ENCODE results near the gene CEACAM16. TPM values are rescaled to one million over a fixed set of nuclear protein-coding genes. Genes with fewer than 3 reads are reported as not detected.

CEACAM16 gene
- polyA plus RNA-seq, 1 donor from 2014 or later: not detected

- Histone ChIP-seq H3K9me2 (ENCODE audit: insufficient read depth, low read length) (no peaks in the 10 kb centered on the region), H3K27ac (ENCODE audit: low read length) (no peak overlapping the region), H4K20me1 (ENCODE audit: insufficient read depth) (no peaks in the 10 kb centered on the region), H3K9ac (ENCODE audit: low read length) (peak overlapping the region; percentile 58), H2AFZ (ENCODE audit: low read depth, low read length) (no peak overlapping the region), H3F3A (ENCODE audit: insufficient read depth, low read length, poor library complexity, severe bottlenecking) (no peaks in the 10 kb centered on the region), H3K36me3 (ENCODE audit: insufficient read depth, low read length) (no peaks in the 10 kb centered on the region), H3K27me3 (ENCODE audit: insufficient read depth, low read depth, low read length) (peaks cover 50% of the 10 kb centered on the region), H3K79me2 (replicated peaks; ENCODE audit: insufficient read depth, low read length) (no peaks in the 10 kb centered on the region), H3K4me2 (ENCODE audit: low read length) (no peak overlapping the region), H3K9me3 (ENCODE audit: low read length) (no peaks in the 10 kb centered on the region), H3K4me3 (ENCODE audit: low read length) (peak overlapping the region; percentile 76)
- TF ChIP-seq RAD21 (conservative IDR thresholded peaks at IDR 0.05) (no peak), EZH2 (IDR thresholded peaks at IDR 0.05; ENCODE audit: borderline replicate concordance, insufficient read depth, low read length, poor library complexity, severe bottlenecking) (no peak), CTCF (IDR thresholded peaks at IDR 0.05; ENCODE audit: poor library complexity, severe bottlenecking) (no peak), MXI1 (conservative IDR thresholded peaks at IDR 0.05; ENCODE audit: poor library complexity, severe bottlenecking) (no peak), EP300 (conservative IDR thresholded peaks at IDR 0.05; ENCODE audit: poor library complexity, severe bottlenecking) (no peak), SMC3 (conservative IDR thresholded peaks at IDR 0.05; ENCODE audit: poor library complexity) (no peak), REST (IDR thresholded peaks at IDR 0.05; ENCODE audit: borderline replicate concordance) (no peak), TAF1 (IDR thresholded peaks at IDR 0.05; ENCODE audit: low read depth) (no peak), POLR2AphosphoS5 (IDR thresholded peaks at IDR 0.05) (no peak)
Measured at GRCh38 chr19:44758596-44758995, 59.6 kb downstream of the CEACAM16 start.

GRCh38 chr19:44759083-44759804 is 60.3 kb downstream of the CEACAM16 start:
- Histone ChIP-seq H3K79me2 (replicated peaks; ENCODE audit: insufficient read depth, low read length) (no peaks in the 10 kb centered on the region), H3K4me2 (ENCODE audit: low read length) (no peak overlapping the region), H3K9me2 (ENCODE audit: insufficient read depth, low read length) (no peaks in the 10 kb centered on the region), H3K9ac (ENCODE audit: low read length) (no peak overlapping the region), H3K27me3 (ENCODE audit: insufficient read depth, low read depth, low read length) (peaks cover 44% of the 10 kb centered on the region), H4K20me1 (ENCODE audit: insufficient read depth) (no peaks in the 10 kb centered on the region), H3K36me3 (ENCODE audit: insufficient read depth, low read length) (no peaks in the 10 kb centered on the region), H3K27ac (ENCODE audit: low read length) (no peak overlapping the region), H3F3A (ENCODE audit: insufficient read depth, low read length, poor library complexity, severe bottlenecking) (no peaks in the 10 kb centered on the region), H3K9me3 (ENCODE audit: low read length) (no peaks in the 10 kb centered on the region), H2AFZ (ENCODE audit: low read depth, low read length) (no peak overlapping the region), H3K4me3 (ENCODE audit: low read length) (no peak overlapping the region)
- TF ChIP-seq TAF1 (IDR thresholded peaks at IDR 0.05; ENCODE audit: low read depth) (no peak), REST (IDR thresholded peaks at IDR 0.05; ENCODE audit: borderline replicate concordance) (no peak), MXI1 (conservative IDR thresholded peaks at IDR 0.05; ENCODE audit: poor library complexity, severe bottlenecking) (no peak), EZH2 (IDR thresholded peaks at IDR 0.05; ENCODE audit: borderline replicate concordance, insufficient read depth, low read length, poor library complexity, severe bottlenecking) (no peak), RAD21 (conservative IDR thresholded peaks at IDR 0.05) (no peak), SMC3 (conservative IDR thresholded peaks at IDR 0.05; ENCODE audit: poor library complexity) (no peak), CTCF (IDR thresholded peaks at IDR 0.05; ENCODE audit: poor library complexity, severe bottlenecking) (no peak), POLR2AphosphoS5 (IDR thresholded peaks at IDR 0.05) (no peak), EP300 (conservative IDR thresholded peaks at IDR 0.05; ENCODE audit: poor library complexity, severe bottlenecking) (no peak)
